Neural progenitor cell (in vitro differentiated cells): Measurements from ENCODE around the gene ACP5. TPM values are rescaled to one million over a fixed set of nuclear protein-coding genes. Genes with fewer than 3 reads are reported as not detected.
A peak's percentile ranks its signal among the peaks of the same experiment; 100 is the strongest.
"Not testable (repeated sequence)": the region's sequence is repeated elsewhere in the genome, so short reads cannot be mapped to it uniquely, and the experiment has no call there.

Source experiments
- DNase-seq: peaks from one replicate; pipeline ENCODE4 v3.0.0-alpha.2; 2016; ENCODE audit warnings: low spot score
- H2AFZ ChIP-seq: fragments of 200-600 bp; sonication (generic); replicated peaks from 2 replicates; pipeline ENCODE4 v1.6.1; 2016; ENCODE audit warnings: antibody characterized with exemption
- H3F3A ChIP-seq: fragments of 200-600 bp; sonication (generic); 2 replicates; pipeline ENCODE4 v1.6.1; 2016; ENCODE audit warnings: antibody characterized with exemption, low read depth
- H3K27ac ChIP-seq: fragments of 200-600 bp; sonication (generic); 2 replicates; pipeline ENCODE4 v1.5.1; 2016; ENCODE audit warnings: mild to moderate bottlenecking
- H3K27me3 ChIP-seq: fragments of 200-600 bp; sonication (generic); 2 replicates; pipeline ENCODE4 v1.6.1; 2016; ENCODE audit warnings: mild to moderate bottlenecking, moderate library complexity
- H3K36me3 ChIP-seq: fragments of 200-600 bp; sonication (generic); 2 replicates; pipeline ENCODE4 v1.5.1; 2016
- H3K4me1 ChIP-seq: fragments of 200-600 bp; sonication (generic); 2 replicates; pipeline ENCODE4 v1.6.1; 2016; ENCODE audit warnings: mixed run types
- H3K4me2 ChIP-seq: fragments of 200-600 bp; sonication (generic); 2 replicates; pipeline ENCODE4 v1.6.1; 2016
- H3K4me3 ChIP-seq: fragments of 200-600 bp; sonication (generic); 2 replicates; pipeline ENCODE4 v1.5.1; 2016
- H3K79me2 ChIP-seq: fragments of 200-600 bp; sonication (generic); 2 replicates; pipeline ENCODE4 v1.6.1; 2016; ENCODE audit warnings: low read depth
- H3K9ac ChIP-seq: fragments of 200-600 bp; sonication (generic); 2 replicates; pipeline ENCODE4 v1.6.1; 2016
- H3K9me3 ChIP-seq: fragments of 200-600 bp; sonication (generic); 2 replicates; pipeline ENCODE4 v1.5.1; 2016; ENCODE audit warnings: low read depth
- H4K20me1 ChIP-seq: fragments of 200-600 bp; sonication (generic); 2 replicates; pipeline ENCODE4 v1.6.1; 2016; ENCODE audit warnings: low read depth
- H3K27ac Mint-ChIP-seq: 3 replicates; pipeline ENCODE4 v1.8.0; 2021; ENCODE audit warnings: mixed read lengths
- H3K27me3 Mint-ChIP-seq: 2 replicates; pipeline ENCODE4 v1.8.0; 2022; ENCODE audit warnings: low read depth, mild to moderate bottlenecking, inconsistent platforms, moderate library complexity, mixed read lengths; ENCODE audit not compliant: insufficient read depth
- H3K36me3 Mint-ChIP-seq: 3 replicates; pipeline ENCODE4 v1.8.0; 2021; ENCODE audit warnings: mixed read lengths
- H3K4me1 Mint-ChIP-seq: 3 replicates; pipeline ENCODE4 v1.8.0; 2021; ENCODE audit warnings: mixed read lengths
- H3K4me3 Mint-ChIP-seq: 3 replicates; pipeline ENCODE4 v1.8.0; 2021; ENCODE audit warnings: mild to moderate bottlenecking, moderate library complexity, mixed read lengths
- H3K9me3 Mint-ChIP-seq: 3 replicates; pipeline ENCODE4 v1.8.0; 2020; ENCODE audit warnings: mixed read lengths
- CTCF ChIP-seq: fragments of 200-600 bp; sonication (generic); IDR thresholded peaks from 2 replicates; pipeline ENCODE4 v1.5.1; 2017; ENCODE audit warnings: antibody characterized with exemption, mild to moderate bottlenecking
- EZH2 ChIP-seq: fragments of 200-600 bp; sonication (generic); IDR thresholded peaks from 2 replicates; pipeline ENCODE4 v1.6.1; 2017; ENCODE audit warnings: antibody characterized with exemption, mild to moderate bottlenecking, moderate library complexity
- EZH2phosphoT487 ChIP-seq: fragments of 200-600 bp; sonication (generic); IDR thresholded peaks from 2 replicates; pipeline ENCODE4 v1.6.1; 2017; ENCODE audit warnings: antibody characterized with exemption
- total RNA-seq: library from RNA; depleted of rRNA; stranded (reverse); fragments of >200 nt; gene quantifications from 2 replicates; pipeline ENCODE4 v1.2.3, GENCODE V29; 2015; ENCODE audit warnings: low replicate concordance

The ACP5 gene
- total RNA-seq, 1 donor from 2014 or later = 0.11 TPM

- Mint-ChIP-seq H3K27ac (no peak overlapping the region), H3K27me3 (peaks cover 12% of the 10 kb centered on the region), H3K9me3 (peaks cover 82% of the 10 kb centered on the region), H3K4me3 (no peak overlapping the region), H3K36me3 (peaks cover 72% of the 10 kb centered on the region), H3K4me1 (no peaks in the 10 kb centered on the region)
- Histone ChIP-seq H3K4me1 (no peaks in the 10 kb centered on the region), H3K79me2 (peaks cover 72% of the 10 kb centered on the region), H4K20me1 (no peaks in the 10 kb centered on the region), H2AFZ (no peak overlapping the region), H3K4me3 (no peak overlapping the region), H3K4me2 (no peak overlapping the region), H3F3A (peaks cover 6% of the 10 kb centered on the region), H3K27me3 (no peaks in the 10 kb centered on the region), H3K36me3 (peaks cover 32% of the 10 kb centered on the region), H3K9me3 (peaks cover 11% of the 10 kb centered on the region), H3K27ac (no peak overlapping the region), H3K9ac (no peak overlapping the region)
- no peak for DNase-seq
- TF ChIP-seq CTCF (no peak), EZH2 (no peak), EZH2phosphoT487 (no peak)
These were observed 34.3 kb upstream of the ACP5 start for GRCh38 chr19:11611730-11612129.

- Mint-ChIP-seq H3K9me3 (peaks cover 89% of the 10 kb centered on the region), H3K27ac (no peak overlapping the region), H3K27me3 (peaks cover 20% of the 10 kb centered on the region), H3K4me3 (no peak overlapping the region), H3K4me1 (no peaks in the 10 kb centered on the region), H3K36me3 (peaks cover 82% of the 10 kb centered on the region)
- H4K20me1 ChIP-seq = no peaks in the 10 kb centered on the region
- no peak overlapping the region for H3K4me3 ChIP-seq
- no peaks in the 10 kb centered on the region for H3K4me1 ChIP-seq
- no peaks in the 10 kb centered on the region for H3K27me3 ChIP-seq
- H3K79me2 ChIP-seq = peaks cover 98% of the 10 kb centered on the region
- H3K9me3 ChIP-seq = no peaks in the 10 kb centered on the region
- no peaks in the 10 kb centered on the region for H3F3A ChIP-seq
- H3K27ac ChIP-seq = no peak overlapping the region
- DNase-seq = no peak
- H3K4me2 ChIP-seq = no peak overlapping the region
- no peak overlapping the region for H2AFZ ChIP-seq
- TF ChIP-seq CTCF = no peak
- TF ChIP-seq EZH2 = no peak
- no peak for TF ChIP-seq EZH2phosphoT487
- no peak overlapping the region for H3K9ac ChIP-seq
- H3K36me3 ChIP-seq = peaks cover 22% of the 10 kb centered on the region
These were observed 29.0 kb upstream of the ACP5 start for GRCh38 chr19:11606484-11606883.

- H3K27me3 Mint-ChIP-seq, H3K9ac ChIP-seq, H3F3A ChIP-seq, H3K4me3 ChIP-seq, DNase-seq, H4K20me1 ChIP-seq, H3K27ac Mint-ChIP-seq, H3K27me3 ChIP-seq, H3K4me1 Mint-ChIP-seq, H3K4me2 ChIP-seq, H3K9me3 ChIP-seq, H3K4me1 ChIP-seq, H3K27ac ChIP-seq, H2AFZ ChIP-seq: not testable (repeated sequence)
- Histone ChIP-seq H3K79me2 (peaks cover 72% of the 10 kb centered on the region), H3K36me3 (peaks cover 26% of the 10 kb centered on the region)
- H3K9me3 Mint-ChIP-seq = peaks cover 62% of the 10 kb centered on the region
- peaks cover 58% of the 10 kb centered on the region for H3K36me3 Mint-ChIP-seq
- H3K4me3 Mint-ChIP-seq = peak overlapping the region; percentile 98
These were observed 22.3 kb upstream of the ACP5 start for GRCh38 chr19:11599704-11600103.

GRCh38 chr19:11598746-11599145, 21.3 kb upstream of the ACP5 start:
- peaks cover 8% of the 10 kb centered on the region for H3K4me1 ChIP-seq
- no peak for DNase-seq
- H2AFZ ChIP-seq = no peak overlapping the region
- no peaks in the 10 kb centered on the region for H3K27me3 ChIP-seq
- H3K36me3 ChIP-seq = peaks cover 19% of the 10 kb centered on the region
- peaks cover 53% of the 10 kb centered on the region for H3K9me3 Mint-ChIP-seq
- H3K27ac ChIP-seq = no peak overlapping the region
- TF ChIP-seq EZH2 = no peak
- no peak for TF ChIP-seq CTCF
- no peak for TF ChIP-seq EZH2phosphoT487
- peaks cover 9% of the 10 kb centered on the region for H3K4me1 Mint-ChIP-seq
- peak overlapping the region; percentile 88 for H3K4me3 ChIP-seq
- no peak overlapping the region for H3K9ac ChIP-seq
- peaks cover 6% of the 10 kb centered on the region for H4K20me1 ChIP-seq
- no peak overlapping the region for H3K27ac Mint-ChIP-seq
- H3K36me3 Mint-ChIP-seq = peaks cover 49% of the 10 kb centered on the region
- peaks cover 5% of the 10 kb centered on the region for H3K27me3 Mint-ChIP-seq
- H3K9me3 ChIP-seq = no peaks in the 10 kb centered on the region
- no peaks in the 10 kb centered on the region for H3F3A ChIP-seq
- peaks cover 62% of the 10 kb centered on the region for H3K79me2 ChIP-seq
- peak overlapping the region; percentile 98 for H3K4me3 Mint-ChIP-seq
- peak overlapping the region; percentile 88 for H3K4me2 ChIP-seq
